Ovary (tissue), 3 donors: ENCODE data around the gene YOD1.

Source experiments
- CTCF ChIP-seq, 3 donors: fragments of 450-650 bp in 2 of 3; fragments of 200-600 bp in 1 of 3; IDR thresholded peaks; one replicate each; pipeline versions ENCODE4 v1.5.1 to v1.8.0; 2016 to 2022; ENCODE audit warnings: antibody characterized with exemption in 3 of 3, mild to moderate bottlenecking in 1 of 3
- EP300 ChIP-seq: sonication (generic); formaldehyde crosslinking; IDR thresholded peaks from one replicate; pipeline ENCODE4 v1.6.1; 2017; ENCODE audit warnings: antibody characterized with exemption
- POLR2A ChIP-seq: fragments of 450-650 bp; IDR thresholded peaks from one replicate; pipeline ENCODE4 v1.6.1; 2017; ENCODE audit warnings: antibody characterized with exemption, mild to moderate bottlenecking, moderate library complexity
- donor health status: DM: no; HTN: no; CAD: no.

- no peak for TF ChIP-seq POLR2A
- no peak for TF ChIP-seq CTCF (IDR thresholded peaks at IDR 0.05)
- no peak for TF ChIP-seq EP300
These were observed 14.1 kb downstream of the YOD1 start for GRCh38 chr1:207036865-207037264.
